ENCODE measurements around the gene OTUD4.

DNA sequence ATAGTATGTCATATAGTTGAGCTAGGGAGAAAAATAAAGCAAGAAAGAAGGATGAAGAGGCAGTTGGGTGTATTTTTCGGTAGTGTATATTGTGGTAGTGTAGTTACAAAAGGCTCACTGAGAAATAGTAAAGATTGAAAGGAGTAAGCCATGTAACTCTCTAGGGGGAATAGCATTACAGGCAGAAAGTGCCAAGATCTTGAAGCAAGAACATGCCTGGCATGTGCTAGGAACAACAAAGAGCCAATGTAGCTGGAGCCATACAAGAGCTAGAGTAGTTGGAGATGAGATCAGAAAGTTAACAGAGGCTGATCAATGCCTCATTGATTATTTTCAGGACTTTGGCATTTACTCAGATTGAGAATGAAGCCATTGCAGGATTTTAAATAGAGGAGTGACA is 79.3 kb downstream of the OTUD4 start:
- TF ChIP-seq ZNF70 (CRISPR knock-in tag; IDR thresholded peaks at IDR 0.05), result no peak
- TF ChIP-seq, protein P1, sequence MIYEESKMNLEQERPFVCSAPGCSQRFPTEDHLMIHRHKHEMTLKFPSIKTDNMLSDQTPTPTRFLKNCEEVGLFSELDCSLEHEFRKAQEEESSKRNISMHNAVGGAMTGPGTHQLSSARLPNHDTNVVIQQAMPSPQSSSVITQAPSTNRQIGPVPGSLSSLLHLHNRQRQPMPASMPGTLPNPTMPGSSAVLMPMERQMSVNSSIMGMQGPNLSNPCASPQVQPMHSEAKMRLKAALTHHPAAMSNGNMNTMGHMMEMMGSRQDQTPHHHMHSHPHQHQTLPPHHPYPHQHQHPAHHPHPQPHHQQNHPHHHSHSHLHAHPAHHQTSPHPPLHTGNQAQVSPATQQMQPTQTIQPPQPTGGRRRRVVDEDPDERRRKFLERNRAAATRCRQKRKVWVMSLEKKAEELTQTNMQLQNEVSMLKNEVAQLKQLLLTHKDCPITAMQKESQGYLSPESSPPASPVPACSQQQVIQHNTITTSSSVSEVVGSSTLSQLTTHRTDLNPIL (CRISPR knock-in tag; IDR thresholded peaks at IDR 0.05; ENCODE audit: low read depth), result no peak
- TF ChIP-seq ZC3H10 (CRISPR knock-in tag; IDR thresholded peaks at IDR 0.05), result no peak
- TF ChIP-seq TOX (CRISPR knock-in tag; IDR thresholded peaks at IDR 0.05; ENCODE audit: borderline replicate concordance), result no peak
- TF ChIP-seq ARNTL (CRISPR knock-in tag; IDR thresholded peaks at IDR 0.05; ENCODE audit: borderline replicate concordance, low read depth), result no peak
